Activated T-cell treated with anti-CD3 and anti-CD28 coated beads, Interleukin-2, amount 50 U/mL, for 72 hours (primary cell): ENCODE data around the gene B3GNT9. TPM values are rescaled to one million over a fixed set of nuclear protein-coding genes. Genes with fewer than 3 reads are reported as not detected.

Source experiments
- ATAC-seq, 2 donors: fragments of 150-1000 bp; cut with Tn5 transposase; replicated peaks in 1 of 2; 2 replicates each; pipeline ENCODE4 v1.10.0; 2021; ENCODE audit warnings: moderate library complexity in 2 of 2, mild to moderate bottlenecking in 1 of 2
- DNase-seq, 2 donors: peaks; one replicate each; pipeline ENCODE4 v3.0.0; 2021 to 2022; ENCODE audit warnings: mixed read lengths in 1 of 2
- H3K27ac Mint-ChIP-seq: one replicate; pipeline ENCODE4 v1.8.0; 2022; ENCODE audit warnings: mild to moderate bottlenecking, moderate library complexity, mixed read lengths
- H3K27me3 Mint-ChIP-seq: one replicate; pipeline ENCODE4 v1.8.0; 2022; ENCODE audit warnings: low read depth, mixed read lengths
- H3K36me3 Mint-ChIP-seq, 2 donors: one replicate each; pipeline ENCODE4 v1.8.0; 2022; ENCODE audit warnings: mixed read lengths in 2 of 2, mild to moderate bottlenecking in 1 of 2; ENCODE audit not compliant: insufficient read depth in 2 of 2
- H3K4me1 Mint-ChIP-seq: one replicate; pipeline ENCODE4 v1.8.0; 2022; ENCODE audit warnings: low read depth, mixed read lengths
- H3K4me3 Mint-ChIP-seq, 2 donors: one replicate each; pipeline ENCODE4 v1.8.0; 2022; ENCODE audit warnings: mild to moderate bottlenecking in 2 of 2, mixed read lengths in 2 of 2, moderate library complexity in 2 of 2
- H3K9me3 Mint-ChIP-seq, 2 donors: one replicate each; pipeline ENCODE4 v1.8.0; 2022; ENCODE audit warnings: mixed read lengths in 2 of 2
- total RNA-seq, 2 donors: library from RNA; stranded (reverse); gene quantifications; one replicate each; pipeline ENCODE4 v1.2.3, GENCODE V29; 2022

The B3GNT9 gene
- total RNA-seq, 2 donors from 2014 or later: 5.7 to 7.5 TPM

- H3K4me1 Mint-ChIP-seq: peaks cover 59% of the 10 kb centered on the region
- H3K27me3 Mint-ChIP-seq: peaks cover 21% of the 10 kb centered on the region
- H3K9me3 Mint-ChIP-seq: no peaks in the 10 kb centered on the region
- H3K36me3 Mint-ChIP-seq: peaks cover 0 to 6% of the 10 kb centered on the region in 2 donors
- no peak for ATAC-seq
- peak overlapping the region; percentile 54 to 75 for H3K4me3 Mint-ChIP-seq
- H3K27ac Mint-ChIP-seq: no peak overlapping the region
- no peak for DNase-seq
These were observed 10.8 kb upstream of the B3GNT9 start for GRCh38 chr16:67161595-67162058.

GRCh38 chr16:67158637-67159600, 8.1 kb upstream of the B3GNT9 start:
- Mint-ChIP-seq H3K9me3 (no peaks in the 10 kb centered on the region), H3K27me3 (peaks cover 13% of the 10 kb centered on the region), H3K27ac (peak overlapping the region; percentile 96), H3K4me1 (peaks cover 64% of the 10 kb centered on the region), H3K36me3 (peaks cover 0 to 6% of the 10 kb centered on the region in 2 donors), H3K4me3 (peak overlapping the region; percentile 93 to 94)
- ATAC-seq (peak; percentile 61 to 65), DNase-seq (peak; percentile 91 to 92)

- Mint-ChIP-seq H3K9me3 (no peaks in the 10 kb centered on the region), H3K4me1 (peaks cover 70% of the 10 kb centered on the region)
These were observed 7.3 kb upstream of the B3GNT9 start for GRCh38 chr16:67157892-67158635.

GRCh38 chr16:67157106-67157748, 6.4 kb upstream of the B3GNT9 start:
- Mint-ChIP-seq H3K36me3 (peaks cover 0 to 5% of the 10 kb centered on the region in 2 donors), H3K9me3 (no peaks in the 10 kb centered on the region), H3K4me3 (peak overlapping the region in 1 of 2 donors; percentile 93), H3K27me3 (peaks cover 15% of the 10 kb centered on the region), H3K4me1 (peaks cover 69% of the 10 kb centered on the region), H3K27ac (peak overlapping the region; percentile 25)
- ATAC-seq: no peak
- no peak for DNase-seq

More at GRCh38 chr16:67157892-67158635, 7.3 kb upstream of the B3GNT9 start:
- peak overlapping the region; percentile 96 for H3K27ac Mint-ChIP-seq
- peak overlapping the region; percentile 93 to 94 for H3K4me3 Mint-ChIP-seq
- ATAC-seq: no peak
- DNase-seq: no peak
- H3K27me3 Mint-ChIP-seq: peaks cover 15% of the 10 kb centered on the region
- peaks cover 0 to 7% of the 10 kb centered on the region in 2 donors for H3K36me3 Mint-ChIP-seq

GRCh38 chr16:67156143-67156844, 5.5 kb upstream of the B3GNT9 start:
- H3K4me1 Mint-ChIP-seq: peaks cover 63% of the 10 kb centered on the region
- ATAC-seq: no peak
- DNase-seq: no peak
- peak overlapping the region; percentile 22 to 43 for H3K4me3 Mint-ChIP-seq
- H3K27ac Mint-ChIP-seq: no peak overlapping the region
- peaks cover 0 to 5% of the 10 kb centered on the region in 2 donors for H3K36me3 Mint-ChIP-seq
- H3K27me3 Mint-ChIP-seq: peaks cover 19% of the 10 kb centered on the region
- no peaks in the 10 kb centered on the region for H3K9me3 Mint-ChIP-seq

GRCh38 chr16:67155295-67156142, 4.7 kb upstream of the B3GNT9 start:
- H3K4me3 Mint-ChIP-seq: peak overlapping the region; percentile 78 to 82
- peaks cover 60% of the 10 kb centered on the region for H3K4me1 Mint-ChIP-seq
- no peak overlapping the region for H3K27ac Mint-ChIP-seq
- peaks cover 23% of the 10 kb centered on the region for H3K27me3 Mint-ChIP-seq
- H3K9me3 Mint-ChIP-seq: no peaks in the 10 kb centered on the region
- DNase-seq (peak; percentile 82 to 91), ATAC-seq (peak; percentile 37)
- H3K36me3 Mint-ChIP-seq: peaks cover 0 to 1% of the 10 kb centered on the region in 2 donors

GRCh38 chr16:67154578-67155294, 3.9 kb upstream of the B3GNT9 start:
- Mint-ChIP-seq H3K4me1 (peaks cover 57% of the 10 kb centered on the region), H3K27me3 (peaks cover 23% of the 10 kb centered on the region), H3K4me3 (peak overlapping the region; percentile 78 to 82), H3K9me3 (no peaks in the 10 kb centered on the region), H3K27ac (no peak overlapping the region), H3K36me3 (peaks cover 0 to 1% of the 10 kb centered on the region in 2 donors)
- DNase-seq (no peak), ATAC-seq (no peak)

GRCh38 chr16:67151431-67152097, 766 bp upstream of the B3GNT9 start:
- DNase-seq (no peak), ATAC-seq (no peak)
- no peaks in the 10 kb centered on the region for H3K9me3 Mint-ChIP-seq
- peaks cover 3 to 12% of the 10 kb centered on the region in 2 donors for H3K36me3 Mint-ChIP-seq
- no peak overlapping the region for H3K27ac Mint-ChIP-seq
- H3K4me1 Mint-ChIP-seq: peaks cover 34% of the 10 kb centered on the region
- H3K4me3 Mint-ChIP-seq: peak overlapping the region; percentile 80 to 81
- peaks cover 23% of the 10 kb centered on the region for H3K27me3 Mint-ChIP-seq

- peaks cover 21% of the 10 kb centered on the region for H3K4me1 Mint-ChIP-seq
- peak; percentile 68 to 74 for DNase-seq
- ATAC-seq: peak; percentile 83 to 87
- H3K27ac Mint-ChIP-seq: no peak overlapping the region
- H3K36me3 Mint-ChIP-seq: peaks cover 3 to 13% of the 10 kb centered on the region in 2 donors
- no peaks in the 10 kb centered on the region for H3K9me3 Mint-ChIP-seq
- peak overlapping the region; percentile 80 to 81 for H3K4me3 Mint-ChIP-seq
- H3K27me3 Mint-ChIP-seq: peaks cover 20% of the 10 kb centered on the region
These were observed 558 bp downstream of the B3GNT9 start for GRCh38 chr16:67150047-67150832.
